ENCODE results near the gene PTPRA. TPM values are rescaled to one million over a fixed set of nuclear protein-coding genes. Genes with fewer than 3 reads are reported as not detected.

The PTPRA gene
- total RNA-seq, 2 experiments from 2014 or later: 65.4 to 69.5 TPM

GRCh38 chr20:3041854-3042409, 168.7 kb downstream of the PTPRA start:
- no peak for TF ChIP-seq CTCF (IDR thresholded peaks at IDR 0.05)
- CTCF ChIA-PET: no interaction called here
- no peak overlapping the region for H3K4me3 ChIP-seq (ENCODE audit: low read length)
- H3K36me3 ChIP-seq (ENCODE audit: insufficient read depth, low read length): peaks cover 30% of the 10 kb centered on the region
- no peak for DNase-seq
- POLR2A ChIA-PET: no interaction called here
- no peaks in the 10 kb centered on the region for H3K27me3 Mint-ChIP-seq
- H3K4me1 ChIP-seq (ENCODE audit: insufficient read depth, low read length): peaks cover 16% of the 10 kb centered on the region
- peak overlapping the region in 1 of 2 donors; percentile 11 for H3K27ac ChIP-seq (ENCODE audit: low read depth in 1 of 2, low read length in 2 of 2)
- H3K27ac Mint-ChIP-seq: peak overlapping the region; percentile 20
- intact Hi-C loops (cut with DNase I, micrococcal nuclease): loop anchor here in 1 of 2 experiments (5.0 to 10.0 kb wide), 3 partner anchors 163 to 200 kb away; partner anchors contain the start of genes DDRGK1, ITPA, PCED1A and PTPRA
- no peaks in the 10 kb centered on the region for H3K9me3 Mint-ChIP-seq
- H3K4me3 Mint-ChIP-seq: no peak overlapping the region
- ATAC-seq (ENCODE audit: poor library complexity): no peak
- H3K36me3 Mint-ChIP-seq (ENCODE audit: low read depth): peaks cover 54% of the 10 kb centered on the region
- no peaks in the 10 kb centered on the region for H3K9me3 ChIP-seq (ENCODE audit: control insufficient read depth in 1 of 2, insufficient read depth in 1 of 2, low read length in 2 of 2)
- H3K27me3 ChIP-seq (ENCODE audit: control insufficient read depth in 1 of 2, insufficient read depth in 2 of 2, low read length in 2 of 2): no peaks in the 10 kb centered on the region
- H3K4me1 Mint-ChIP-seq (ENCODE audit: low read depth): peaks cover 12% of the 10 kb centered on the region

- intact Hi-C loops (cut with DNase I, micrococcal nuclease): loop anchor here in 1 of 2 experiments (5.0 to 10.0 kb wide), 3 partner anchors 162 to 200 kb away; partner anchors contain the start of genes DDRGK1, ITPA, PCED1A and PTPRA
- DNase-seq: no peak
- H3K27me3 Mint-ChIP-seq: no peaks in the 10 kb centered on the region
- TF ChIP-seq CTCF (IDR thresholded peaks at IDR 0.05): no peak
- CTCF ChIA-PET: no interaction called here
- no peaks in the 10 kb centered on the region for H3K9me3 Mint-ChIP-seq
- no peak overlapping the region for H3K4me3 Mint-ChIP-seq
- Histone ChIP-seq H3K9me3 (ENCODE audit: control insufficient read depth in 1 of 2, insufficient read depth in 1 of 2, low read length in 2 of 2) (no peaks in the 10 kb centered on the region), H3K4me1 (ENCODE audit: insufficient read depth, low read length) (peaks cover 23% of the 10 kb centered on the region), H3K27ac (ENCODE audit: low read depth in 1 of 2, low read length in 2 of 2) (no peak overlapping the region), H3K27me3 (ENCODE audit: control insufficient read depth in 1 of 2, insufficient read depth in 2 of 2, low read length in 2 of 2) (no peaks in the 10 kb centered on the region), H3K4me3 (ENCODE audit: low read length) (no peak overlapping the region), H3K36me3 (ENCODE audit: insufficient read depth, low read length) (peaks cover 26% of the 10 kb centered on the region)
- no peak for ATAC-seq (ENCODE audit: poor library complexity)
- H3K36me3 Mint-ChIP-seq (ENCODE audit: low read depth): peaks cover 48% of the 10 kb centered on the region
- peaks cover 14% of the 10 kb centered on the region for H3K4me1 Mint-ChIP-seq (ENCODE audit: low read depth)
- H3K27ac Mint-ChIP-seq: no peak overlapping the region
- POLR2A ChIA-PET: no interaction called here
Measured at GRCh38 chr20:3042625-3043024, 169.3 kb downstream of the PTPRA start.

GRCh38 chr20:3043322-3043721, 170.0 kb downstream of the PTPRA start, which contains the start of gene GNRH2:
Gene GNRH2 (plus strand): TSS chr20:3043622. CDS start chr20:3044415, 793 bp downstream.
- Histone ChIP-seq H3K27ac (ENCODE audit: low read depth in 1 of 2, low read length in 2 of 2) (peak within 1 kb of the TSS in 1 of 2 donors; percentile 21), H3K4me3 (ENCODE audit: low read length) (no peak within 1 kb of the TSS), H3K4me1 (ENCODE audit: insufficient read depth, low read length) (peaks cover 27% of the 10 kb centered on the region), H3K36me3 (ENCODE audit: insufficient read depth, low read length) (peaks cover 26% of the 10 kb centered on the region), H3K27me3 (ENCODE audit: control insufficient read depth in 1 of 2, insufficient read depth in 2 of 2, low read length in 2 of 2) (no peaks in the 10 kb centered on the region), H3K9me3 (ENCODE audit: control insufficient read depth in 1 of 2, insufficient read depth in 1 of 2, low read length in 2 of 2) (no peaks in the 10 kb centered on the region)
- CTCF ChIA-PET: interaction anchor here (1.8 kb wide), 1 partner anchor 10 kb away, joined by 3 read pairs; no protein-coding TSS in a partner anchor
- H3K9me3 Mint-ChIP-seq: no peaks in the 10 kb centered on the region
- ATAC-seq (ENCODE audit: poor library complexity) (no peak), DNase-seq (no peak)
- intact Hi-C loops (cut with DNase I, micrococcal nuclease): loop anchor here in 1 of 2 experiments (5.0 to 10.0 kb wide), 3 partner anchors 161 to 201 kb away; partner anchors contain the start of genes DDRGK1, ITPA, PCED1A and PTPRA
- peak within 1 kb of the TSS; percentile 81 for H3K27ac Mint-ChIP-seq
- H3K36me3 Mint-ChIP-seq (ENCODE audit: low read depth): peaks cover 47% of the 10 kb centered on the region
- no peak for TF ChIP-seq CTCF (IDR thresholded peaks at IDR 0.05)
- no peaks in the 10 kb centered on the region for H3K27me3 Mint-ChIP-seq
- H3K4me3 Mint-ChIP-seq: peak within 1 kb of the TSS; percentile 45
- peaks cover 14% of the 10 kb centered on the region for H3K4me1 Mint-ChIP-seq (ENCODE audit: low read depth)
- POLR2A ChIA-PET: no interaction called here

All from CD4-positive, alpha-beta T cell (primary cell).